ENCODE results near the gene ATP2A2. TPM values are rescaled to one million over a fixed set of nuclear protein-coding genes. Genes with fewer than 3 reads are reported as not detected.

The ATP2A2 gene
- total and polyA plus RNA-seq, 2 of the 8 experiments (the other 6 are each of a cell fraction or from before 2014, with no cell fraction given), result 86.1 to 271 TPM

DNA sequence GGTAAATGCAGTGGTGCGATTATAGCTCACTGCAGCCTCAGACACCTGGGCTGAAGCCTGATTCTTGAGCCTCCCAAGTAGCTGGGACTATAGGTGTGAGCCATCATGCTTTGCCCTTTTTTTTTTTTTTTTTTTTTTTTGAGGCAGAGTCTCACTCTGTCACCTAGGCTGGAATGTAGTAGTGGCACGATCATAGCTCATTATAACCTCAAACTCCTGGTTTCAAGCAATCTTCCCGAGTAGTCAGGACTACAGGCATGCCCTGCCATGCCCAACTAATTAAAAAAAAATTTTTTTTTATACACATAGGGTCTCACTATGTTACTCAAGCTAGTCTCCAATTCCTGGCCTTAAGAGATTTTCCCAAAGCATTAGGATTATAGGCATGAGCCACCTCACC lies 6.9 kb downstream of the ATP2A2 start (continued):
- TF ChIP-seq, protein P1, sequence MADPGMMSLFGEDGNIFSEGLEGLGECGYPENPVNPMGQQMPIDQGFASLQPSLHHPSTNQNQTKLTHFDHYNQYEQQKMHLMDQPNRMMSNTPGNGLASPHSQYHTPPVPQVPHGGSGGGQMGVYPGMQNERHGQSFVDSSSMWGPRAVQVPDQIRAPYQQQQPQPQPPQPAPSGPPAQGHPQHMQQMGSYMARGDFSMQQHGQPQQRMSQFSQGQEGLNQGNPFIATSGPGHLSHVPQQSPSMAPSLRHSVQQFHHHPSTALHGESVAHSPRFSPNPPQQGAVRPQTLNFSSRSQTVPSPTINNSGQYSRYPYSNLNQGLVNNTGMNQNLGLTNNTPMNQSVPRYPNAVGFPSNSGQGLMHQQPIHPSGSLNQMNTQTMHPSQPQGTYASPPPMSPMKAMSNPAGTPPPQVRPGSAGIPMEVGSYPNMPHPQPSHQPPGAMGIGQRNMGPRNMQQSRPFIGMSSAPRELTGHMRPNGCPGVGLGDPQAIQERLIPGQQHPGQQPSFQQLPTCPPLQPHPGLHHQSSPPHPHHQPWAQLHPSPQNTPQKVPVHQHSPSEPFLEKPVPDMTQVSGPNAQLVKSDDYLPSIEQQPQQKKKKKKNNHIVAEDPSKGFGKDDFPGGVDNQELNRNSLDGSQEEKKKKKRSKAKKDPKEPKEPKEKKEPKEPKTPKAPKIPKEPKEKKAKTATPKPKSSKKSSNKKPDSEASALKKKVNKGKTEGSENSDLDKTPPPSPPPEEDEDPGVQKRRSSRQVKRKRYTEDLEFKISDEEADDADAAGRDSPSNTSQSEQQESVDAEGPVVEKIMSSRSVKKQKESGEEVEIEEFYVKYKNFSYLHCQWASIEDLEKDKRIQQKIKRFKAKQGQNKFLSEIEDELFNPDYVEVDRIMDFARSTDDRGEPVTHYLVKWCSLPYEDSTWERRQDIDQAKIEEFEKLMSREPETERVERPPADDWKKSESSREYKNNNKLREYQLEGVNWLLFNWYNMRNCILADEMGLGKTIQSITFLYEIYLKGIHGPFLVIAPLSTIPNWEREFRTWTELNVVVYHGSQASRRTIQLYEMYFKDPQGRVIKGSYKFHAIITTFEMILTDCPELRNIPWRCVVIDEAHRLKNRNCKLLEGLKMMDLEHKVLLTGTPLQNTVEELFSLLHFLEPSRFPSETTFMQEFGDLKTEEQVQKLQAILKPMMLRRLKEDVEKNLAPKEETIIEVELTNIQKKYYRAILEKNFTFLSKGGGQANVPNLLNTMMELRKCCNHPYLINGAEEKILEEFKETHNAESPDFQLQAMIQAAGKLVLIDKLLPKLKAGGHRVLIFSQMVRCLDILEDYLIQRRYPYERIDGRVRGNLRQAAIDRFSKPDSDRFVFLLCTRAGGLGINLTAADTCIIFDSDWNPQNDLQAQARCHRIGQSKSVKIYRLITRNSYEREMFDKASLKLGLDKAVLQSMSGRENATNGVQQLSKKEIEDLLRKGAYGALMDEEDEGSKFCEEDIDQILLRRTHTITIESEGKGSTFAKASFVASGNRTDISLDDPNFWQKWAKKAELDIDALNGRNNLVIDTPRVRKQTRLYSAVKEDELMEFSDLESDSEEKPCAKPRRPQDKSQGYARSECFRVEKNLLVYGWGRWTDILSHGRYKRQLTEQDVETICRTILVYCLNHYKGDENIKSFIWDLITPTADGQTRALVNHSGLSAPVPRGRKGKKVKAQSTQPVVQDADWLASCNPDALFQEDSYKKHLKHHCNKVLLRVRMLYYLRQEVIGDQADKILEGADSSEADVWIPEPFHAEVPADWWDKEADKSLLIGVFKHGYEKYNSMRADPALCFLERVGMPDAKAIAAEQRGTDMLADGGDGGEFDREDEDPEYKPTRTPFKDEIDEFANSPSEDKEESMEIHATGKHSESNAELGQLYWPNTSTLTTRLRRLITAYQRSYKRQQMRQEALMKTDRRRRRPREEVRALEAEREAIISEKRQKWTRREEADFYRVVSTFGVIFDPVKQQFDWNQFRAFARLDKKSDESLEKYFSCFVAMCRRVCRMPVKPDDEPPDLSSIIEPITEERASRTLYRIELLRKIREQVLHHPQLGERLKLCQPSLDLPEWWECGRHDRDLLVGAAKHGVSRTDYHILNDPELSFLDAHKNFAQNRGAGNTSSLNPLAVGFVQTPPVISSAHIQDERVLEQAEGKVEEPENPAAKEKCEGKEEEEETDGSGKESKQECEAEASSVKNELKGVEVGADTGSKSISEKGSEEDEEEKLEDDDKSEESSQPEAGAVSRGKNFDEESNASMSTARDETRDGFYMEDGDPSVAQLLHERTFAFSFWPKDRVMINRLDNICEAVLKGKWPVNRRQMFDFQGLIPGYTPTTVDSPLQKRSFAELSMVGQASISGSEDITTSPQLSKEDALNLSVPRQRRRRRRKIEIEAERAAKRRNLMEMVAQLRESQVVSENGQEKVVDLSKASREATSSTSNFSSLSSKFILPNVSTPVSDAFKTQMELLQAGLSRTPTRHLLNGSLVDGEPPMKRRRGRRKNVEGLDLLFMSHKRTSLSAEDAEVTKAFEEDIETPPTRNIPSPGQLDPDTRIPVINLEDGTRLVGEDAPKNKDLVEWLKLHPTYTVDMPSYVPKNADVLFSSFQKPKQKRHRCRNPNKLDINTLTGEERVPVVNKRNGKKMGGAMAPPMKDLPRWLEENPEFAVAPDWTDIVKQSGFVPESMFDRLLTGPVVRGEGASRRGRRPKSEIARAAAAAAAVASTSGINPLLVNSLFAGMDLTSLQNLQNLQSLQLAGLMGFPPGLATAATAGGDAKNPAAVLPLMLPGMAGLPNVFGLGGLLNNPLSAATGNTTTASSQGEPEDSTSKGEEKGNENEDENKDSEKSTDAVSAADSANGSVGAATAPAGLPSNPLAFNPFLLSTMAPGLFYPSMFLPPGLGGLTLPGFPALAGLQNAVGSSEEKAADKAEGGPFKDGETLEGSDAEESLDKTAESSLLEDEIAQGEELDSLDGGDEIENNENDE (IDR thresholded peaks at IDR 0.05; ENCODE audit: insufficient replicate concordance, low read length), result no peak
- no peak for TF ChIP-seq ZNF274 (IDR thresholded peaks at IDR 0.05; ENCODE audit: borderline replicate concordance, extremely low read depth, low read length)
- no peak for TF ChIP-seq TAF7 (optimal IDR thresholded peaks at IDR 0.05; ENCODE audit: borderline replicate concordance, low read depth, low read length)
